ENCODE results near the gene ADAT1.

The ADAT1 gene

DNA sequence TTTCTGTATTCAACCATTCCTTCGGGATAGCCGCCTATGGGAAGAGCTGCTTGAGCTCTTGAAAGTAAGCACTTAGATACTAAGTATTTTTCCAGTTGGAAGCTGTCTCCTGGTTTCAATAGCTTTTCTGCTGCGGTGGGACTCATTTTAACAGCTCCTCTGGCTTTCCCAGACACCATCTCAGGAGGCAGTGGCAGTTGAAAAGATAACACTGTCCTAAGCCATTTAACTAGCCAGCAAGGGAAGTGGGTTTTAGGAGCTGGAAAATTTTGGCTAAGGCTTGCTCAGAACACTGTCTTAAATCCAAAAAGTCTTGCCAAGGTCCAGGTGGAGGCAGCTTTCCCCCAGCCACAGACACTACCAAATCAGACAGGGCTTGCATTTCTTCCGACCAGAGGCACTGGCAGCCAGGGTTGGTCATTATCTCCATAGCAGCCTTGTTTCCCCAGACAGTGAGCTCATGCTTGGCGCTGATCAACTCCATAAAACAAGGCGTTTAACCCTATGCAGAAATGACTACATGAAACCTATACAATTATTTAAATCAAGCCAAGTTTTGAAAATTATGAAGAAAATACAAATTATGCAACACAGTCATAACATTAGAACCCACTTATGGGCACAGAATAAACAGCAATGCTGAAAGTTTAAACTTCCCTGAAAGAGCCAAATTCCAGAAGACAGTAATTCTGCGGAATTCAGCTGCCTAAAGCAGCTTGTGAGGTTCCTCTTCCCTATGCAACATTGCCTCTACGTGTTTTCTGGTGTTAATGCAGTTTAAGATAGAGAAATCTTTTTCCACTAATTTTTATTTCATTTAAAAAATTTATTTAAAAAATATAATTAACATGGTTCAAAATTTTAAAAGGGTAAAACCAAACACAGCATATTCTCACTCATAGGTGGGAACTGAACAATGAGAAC is 31.9 kb downstream of the ADAT1 start:
- TF ChIP-seq, protein P1, sequence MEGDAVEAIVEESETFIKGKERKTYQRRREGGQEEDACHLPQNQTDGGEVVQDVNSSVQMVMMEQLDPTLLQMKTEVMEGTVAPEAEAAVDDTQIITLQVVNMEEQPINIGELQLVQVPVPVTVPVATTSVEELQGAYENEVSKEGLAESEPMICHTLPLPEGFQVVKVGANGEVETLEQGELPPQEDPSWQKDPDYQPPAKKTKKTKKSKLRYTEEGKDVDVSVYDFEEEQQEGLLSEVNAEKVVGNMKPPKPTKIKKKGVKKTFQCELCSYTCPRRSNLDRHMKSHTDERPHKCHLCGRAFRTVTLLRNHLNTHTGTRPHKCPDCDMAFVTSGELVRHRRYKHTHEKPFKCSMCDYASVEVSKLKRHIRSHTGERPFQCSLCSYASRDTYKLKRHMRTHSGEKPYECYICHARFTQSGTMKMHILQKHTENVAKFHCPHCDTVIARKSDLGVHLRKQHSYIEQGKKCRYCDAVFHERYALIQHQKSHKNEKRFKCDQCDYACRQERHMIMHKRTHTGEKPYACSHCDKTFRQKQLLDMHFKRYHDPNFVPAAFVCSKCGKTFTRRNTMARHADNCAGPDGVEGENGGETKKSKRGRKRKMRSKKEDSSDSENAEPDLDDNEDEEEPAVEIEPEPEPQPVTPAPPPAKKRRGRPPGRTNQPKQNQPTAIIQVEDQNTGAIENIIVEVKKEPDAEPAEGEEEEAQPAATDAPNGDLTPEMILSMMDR (IDR thresholded peaks at IDR 0.05; ENCODE audit: low read depth, low read length) = no peak
- Histone ChIP-seq H3K27ac (no peak overlapping the region), H3K36me3 (0 out of 2 replicates have a peak, but pooled peaks cover 4% of the 10 kb centered on the region), H3K4me3 (ENCODE audit: low read depth, low read length) (no peak overlapping the region), H3K9me3 (ENCODE audit: severe bottlenecking) (no peaks in the 10 kb centered on the region), H3K27me3 (ENCODE audit: insufficient read depth, low read depth, severe bottlenecking) (no peaks in the 10 kb centered on the region)
- DNase-seq = no peak

DNA sequence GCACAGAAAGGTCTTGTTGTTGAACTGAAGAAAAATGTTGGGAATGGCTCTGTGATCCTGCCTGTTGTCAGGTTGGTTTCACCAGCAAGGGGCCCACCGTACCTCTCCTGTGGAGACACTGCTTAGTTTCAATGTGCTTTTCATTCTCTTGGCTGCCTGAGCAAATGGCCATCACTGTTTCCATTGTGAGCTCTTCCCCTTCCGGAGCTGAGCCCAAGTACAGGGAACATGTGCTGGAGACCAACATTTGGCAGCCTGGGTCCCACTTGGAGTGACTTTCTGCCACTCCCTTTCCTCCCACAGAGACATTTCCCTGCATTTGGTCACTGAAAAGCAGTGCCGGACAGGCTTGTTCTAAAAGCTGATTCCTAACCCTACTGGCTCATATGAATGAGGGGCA is 33.8 kb downstream of the ADAT1 start:
- TF ChIP-seq, protein P1 (IDR thresholded peaks at IDR 0.05; ENCODE audit: low read depth, low read length) = no peak
- no peak overlapping the region for H3K27ac ChIP-seq
- H3K36me3 ChIP-seq = 0 out of 2 replicates have a peak, but pooled peaks cover 4% of the 10 kb centered on the region
- DNase-seq = no peak
- H3K27me3 ChIP-seq (ENCODE audit: insufficient read depth, low read depth, severe bottlenecking) = no peaks in the 10 kb centered on the region
- H3K4me3 ChIP-seq (ENCODE audit: low read depth, low read length) = no peak overlapping the region
- H3K9me3 ChIP-seq (ENCODE audit: severe bottlenecking) = no peaks in the 10 kb centered on the region

DNA sequence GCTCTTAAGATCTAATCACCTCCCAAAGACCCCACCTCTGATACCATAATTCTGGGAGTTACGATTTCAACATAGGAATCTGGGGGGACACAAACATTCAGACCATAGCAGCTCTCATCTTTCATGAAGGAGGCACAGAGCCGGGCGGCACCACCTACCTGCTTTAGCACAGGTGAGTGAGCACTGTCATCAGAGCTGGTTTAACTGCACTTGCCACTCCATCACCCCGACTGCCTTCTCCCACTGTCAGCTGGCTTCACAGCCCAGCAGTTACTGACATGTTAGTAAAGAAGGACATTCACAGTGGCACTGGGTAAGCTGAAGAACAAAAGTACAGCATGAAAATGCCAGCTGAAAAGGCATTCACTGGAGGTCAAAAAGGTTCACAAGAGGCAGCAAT is 34.4 kb downstream of the ADAT1 start:
- Histone ChIP-seq H3K4me3 (ENCODE audit: low read depth, low read length) (no peak overlapping the region), H3K9me3 (ENCODE audit: severe bottlenecking) (no peaks in the 10 kb centered on the region), H3K36me3 (0 out of 2 replicates have a peak, but pooled peaks cover under 1% of the 10 kb centered on the region), H3K27ac (no peak overlapping the region), H3K27me3 (ENCODE audit: insufficient read depth, low read depth, severe bottlenecking) (no peaks in the 10 kb centered on the region)
- DNase-seq = no peak
- TF ChIP-seq, protein P1 (IDR thresholded peaks at IDR 0.05; ENCODE audit: low read depth, low read length) = no peak

DNA sequence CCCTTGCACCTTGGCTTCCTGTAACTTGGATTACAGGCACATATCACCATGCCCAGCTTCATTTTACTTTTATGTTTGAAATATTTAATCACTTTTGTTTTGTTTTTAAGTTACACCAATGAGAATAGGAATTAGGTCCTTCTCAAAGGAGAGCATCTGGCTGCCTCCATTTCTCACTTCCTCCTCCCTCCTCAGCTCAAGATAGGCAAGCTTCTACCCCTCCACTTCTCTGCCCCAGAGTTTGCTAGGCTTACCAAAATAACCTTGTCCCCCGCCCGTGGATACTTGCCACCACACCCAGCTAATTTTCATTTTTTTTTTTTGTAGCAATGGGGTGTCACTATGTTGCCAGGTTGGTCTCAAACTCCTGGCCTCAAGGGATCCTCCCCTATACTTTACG is 39.0 kb downstream of the ADAT1 start:
- Histone ChIP-seq H3K27ac (no peak overlapping the region), H3K9me3 (ENCODE audit: severe bottlenecking) (no peaks in the 10 kb centered on the region), H3K36me3 (peaks cover 16% of the 10 kb centered on the region), H3K4me3 (ENCODE audit: low read depth, low read length) (no peak overlapping the region), H3K27me3 (ENCODE audit: insufficient read depth, low read depth, severe bottlenecking) (no peaks in the 10 kb centered on the region)
- TF ChIP-seq, protein P1 (IDR thresholded peaks at IDR 0.05; ENCODE audit: low read depth, low read length) = no peak
- DNase-seq = no peak

DNA sequence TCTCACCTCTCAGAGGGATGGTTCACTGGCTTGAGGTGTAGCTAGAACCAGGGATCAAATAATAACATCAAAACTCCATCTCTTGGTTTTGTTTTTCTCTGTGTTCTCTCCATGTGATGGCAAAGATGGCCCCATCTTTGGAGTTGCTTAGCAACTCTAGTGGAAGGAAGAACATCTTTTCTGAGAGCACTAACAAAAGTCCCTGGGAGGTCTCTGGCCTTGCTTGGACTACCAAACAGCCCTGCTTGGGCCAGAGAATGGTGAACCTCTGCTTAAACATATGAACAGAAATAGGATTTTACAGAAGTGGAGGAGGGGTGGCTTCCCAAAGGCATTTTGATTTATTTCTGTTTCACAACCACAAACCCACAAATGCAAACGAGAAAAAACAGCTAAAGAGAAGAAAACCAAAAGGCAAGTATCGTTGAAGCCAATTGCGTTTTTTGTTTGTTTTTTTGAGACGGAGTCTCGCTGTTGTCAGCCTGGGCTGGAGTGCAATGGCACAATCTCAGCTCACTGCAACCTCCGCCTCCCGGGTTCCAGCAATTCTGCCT is 43.7 kb downstream of the ADAT1 start:
- Histone ChIP-seq H3K9me3 (ENCODE audit: severe bottlenecking) (no peaks in the 10 kb centered on the region), H3K27ac (no peak overlapping the region), H3K36me3 (peaks cover 61% of the 10 kb centered on the region), H3K27me3 (ENCODE audit: insufficient read depth, low read depth, severe bottlenecking) (no peaks in the 10 kb centered on the region), H3K4me3 (ENCODE audit: low read depth, low read length) (no peak overlapping the region)
- TF ChIP-seq, protein P1 (IDR thresholded peaks at IDR 0.05; ENCODE audit: low read depth, low read length) = no peak
- no peak for DNase-seq

Measured in WERI-Rb-1 (cell line).